PC-9 (cell line): Measurements from ENCODE around the gene PLTP. TPM values are rescaled to one million over a fixed set of nuclear protein-coding genes. Genes with fewer than 3 reads are reported as not detected.
A peak's percentile ranks its signal among the peaks of the same experiment; 100 is the strongest.

Experiments used
- BruUV-seq: library from RNA; stranded (reverse); fragments of 400-500 nt; replicated peaks from 2 replicates; lab custom pipeline; 2021; lab: Mats Ljungman, UMichigan
- CTCF ChIA-PET: fragments of 300-600 bp; sonication (Branson Sonifier 250); formaldehyde crosslinking; loops from one replicate; lab custom pipeline; 2022; ENCODE audit warnings: antibody characterized with exemption; lab: Charles Lee
- POLR2A ChIA-PET: fragments of 300-600 bp; sonication (Branson Sonifier 250); formaldehyde crosslinking; loops from one replicate; lab custom pipeline; 2022; ENCODE audit warnings: antibody characterized with exemption; ENCODE audit not compliant: unreplicated experiment; lab: Charles Lee
- DNase-seq, 2 experiments: peaks; one replicate each; pipeline versions ENCODE4 v3.0.0 to v3.0.0-alpha.2; 2015 to 2022; ENCODE audit warnings: mixed read lengths in 1 of 2
- H2AFZ ChIP-seq: fragments of 200-600 bp; sonication (generic); 2 replicates; pipeline ENCODE4 v1.8.1; 2017; ENCODE audit warnings: antibody characterized with exemption
- H3F3A ChIP-seq: fragments of 200-600 bp; sonication (generic); 2 replicates; pipeline ENCODE4 v1.8.1; 2017; ENCODE audit warnings: antibody characterized with exemption, mild to moderate bottlenecking, low read depth; ENCODE audit not compliant: insufficient read depth
- H3K27ac ChIP-seq: fragments of 200-600 bp; sonication (generic); 2 replicates; pipeline ENCODE4 v1.6.1; 2016; ENCODE audit warnings: mixed run types
- H3K27me3 ChIP-seq: fragments of 200-600 bp; sonication (generic); 2 replicates; pipeline ENCODE4 v1.6.1; 2016; ENCODE audit warnings: low read depth, mixed run types; ENCODE audit not compliant: insufficient read depth
- H3K36me3 ChIP-seq: fragments of 200-600 bp; sonication (generic); 2 replicates; pipeline ENCODE4 v1.6.1; 2016; ENCODE audit warnings: low read depth, mixed run types
- H3K4me1 ChIP-seq: fragments of 200-600 bp; sonication (generic); replicated peaks from 2 replicates; pipeline ENCODE4 v1.6.1; 2016; ENCODE audit warnings: mixed run types; ENCODE audit not compliant: insufficient read depth
- H3K4me2 ChIP-seq: fragments of 200-600 bp; sonication (generic); 2 replicates; pipeline ENCODE4 v1.6.1; 2017; ENCODE audit warnings: mixed run types
- H3K4me3 ChIP-seq: fragments of 200-600 bp; sonication (generic); 2 replicates; pipeline ENCODE4 v1.6.1; 2016; ENCODE audit warnings: mixed run types
- H3K79me2 ChIP-seq: fragments of 200-600 bp; sonication (generic); 2 replicates; pipeline ENCODE4 v1.6.1; 2017; ENCODE audit warnings: low read depth, mixed run types
- H3K9me2 ChIP-seq: fragments of 200-600 bp; sonication (generic); 2 replicates; pipeline ENCODE4 v1.8.1; 2017; ENCODE audit warnings: mild to moderate bottlenecking; ENCODE audit not compliant: insufficient read depth
- H3K9me3 ChIP-seq: fragments of 200-600 bp; sonication (generic); 2 replicates; pipeline ENCODE4 v1.8.1; 2016; ENCODE audit warnings: low read depth; ENCODE audit not compliant: insufficient read depth
- H4K20me1 ChIP-seq: fragments of 200-600 bp; sonication (generic); 2 replicates; pipeline ENCODE4 v1.8.1; 2017; ENCODE audit not compliant: insufficient read depth
- EZH2 ChIP-seq: fragments of 200-600 bp; sonication (generic); IDR thresholded peaks from 2 replicates; pipeline ENCODE4 v1.8.0; 2017; ENCODE audit warnings: antibody characterized with exemption, low read depth
- intact Hi-C: fragments of 100-400 bp; cut with micrococcal nuclease; formaldehyde crosslinking; loops from one replicate; pipeline ENCODE4 v1.10.0; 2022; ENCODE audit not compliant: unreplicated experiment
- total RNA-seq: library from RNA; stranded (reverse); gene quantifications from 2 replicates; pipeline ENCODE4 v1.2.3, GENCODE V29; 2021
- TF ChIP-seq, protein P1 (sequence below): fragments of 200-600 bp; sonication (generic); conservative IDR thresholded peaks from 2 replicates; pipeline ENCODE4 v1.6.1; 2017; ENCODE audit warnings: mixed run types, antibody characterized with exemption, mild to moderate bottlenecking, moderate library complexity

The PLTP gene
- total RNA-seq, 1 experiment from 2014 or later = 127 TPM

GRCh38 chr20:45945678-45946148, 33.8 kb upstream of the PLTP start:
- ChIA-PET CTCF (no interaction called here), POLR2A (interaction anchor here (0.8 kb wide), 1 partner anchor 11 kb away, joined by 6 read pairs; no protein-coding TSS in a partner anchor)
- intact Hi-C loops = no loop called here
- no peaks in the 10 kb centered on the region for H4K20me1 ChIP-seq
- peak; percentile 32 to 56 for DNase-seq
- H3K79me2 ChIP-seq = no peaks in the 10 kb centered on the region
- no peak overlapping the region for H3K4me2 ChIP-seq
- H3K27me3 ChIP-seq = no peaks in the 10 kb centered on the region
- no TSS peak for BruUV-seq
- H3K9me2 ChIP-seq = no peaks in the 10 kb centered on the region
- no peak overlapping the region for H3K4me3 ChIP-seq
- 0 out of 2 replicates have a peak overlapping the region, but pooled peaks have one; percentile 81 for H3K27ac ChIP-seq
- no peak overlapping the region for H2AFZ ChIP-seq
- no peak for TF ChIP-seq EZH2
- TF ChIP-seq, protein P1, sequence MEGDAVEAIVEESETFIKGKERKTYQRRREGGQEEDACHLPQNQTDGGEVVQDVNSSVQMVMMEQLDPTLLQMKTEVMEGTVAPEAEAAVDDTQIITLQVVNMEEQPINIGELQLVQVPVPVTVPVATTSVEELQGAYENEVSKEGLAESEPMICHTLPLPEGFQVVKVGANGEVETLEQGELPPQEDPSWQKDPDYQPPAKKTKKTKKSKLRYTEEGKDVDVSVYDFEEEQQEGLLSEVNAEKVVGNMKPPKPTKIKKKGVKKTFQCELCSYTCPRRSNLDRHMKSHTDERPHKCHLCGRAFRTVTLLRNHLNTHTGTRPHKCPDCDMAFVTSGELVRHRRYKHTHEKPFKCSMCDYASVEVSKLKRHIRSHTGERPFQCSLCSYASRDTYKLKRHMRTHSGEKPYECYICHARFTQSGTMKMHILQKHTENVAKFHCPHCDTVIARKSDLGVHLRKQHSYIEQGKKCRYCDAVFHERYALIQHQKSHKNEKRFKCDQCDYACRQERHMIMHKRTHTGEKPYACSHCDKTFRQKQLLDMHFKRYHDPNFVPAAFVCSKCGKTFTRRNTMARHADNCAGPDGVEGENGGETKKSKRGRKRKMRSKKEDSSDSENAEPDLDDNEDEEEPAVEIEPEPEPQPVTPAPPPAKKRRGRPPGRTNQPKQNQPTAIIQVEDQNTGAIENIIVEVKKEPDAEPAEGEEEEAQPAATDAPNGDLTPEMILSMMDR = no peak
- 0 out of 2 replicates have a peak, but pooled peaks cover 7% of the 10 kb centered on the region for H3K36me3 ChIP-seq
- peaks cover 37% of the 10 kb centered on the region for H3K4me1 ChIP-seq
- H3K9me3 ChIP-seq = no peaks in the 10 kb centered on the region
- H3F3A ChIP-seq = peaks cover 45% of the 10 kb centered on the region

GRCh38 chr20:45944965-45945677, 33.2 kb upstream of the PLTP start:
- H3K27me3 ChIP-seq = no peaks in the 10 kb centered on the region
- peak in 1 of 2 experiments; percentile 29 for DNase-seq
- BruUV-seq = TSS peak; percentile 24
- H3K4me2 ChIP-seq = peak overlapping the region; percentile 14
- no peaks in the 10 kb centered on the region for H3K79me2 ChIP-seq
- H3K9me3 ChIP-seq = no peaks in the 10 kb centered on the region
- H3F3A ChIP-seq = peaks cover 45% of the 10 kb centered on the region
- no peaks in the 10 kb centered on the region for H3K9me2 ChIP-seq
- POLR2A ChIA-PET = interaction anchor here (0.7 kb wide), 1 partner anchor 116 kb away, joined by 5 read pairs; no protein-coding TSS in a partner anchor
- no peak overlapping the region for H3K4me3 ChIP-seq
- no peaks in the 10 kb centered on the region for H4K20me1 ChIP-seq
- CTCF ChIA-PET = no interaction called here
- H2AFZ ChIP-seq = no peak overlapping the region
- H3K27ac ChIP-seq = peak overlapping the region; percentile 81
- TF ChIP-seq, protein P1 = peak; percentile 41
- TF ChIP-seq EZH2 = no peak
- H3K4me1 ChIP-seq = peaks cover 37% of the 10 kb centered on the region
- 0 out of 2 replicates have a peak, but pooled peaks cover 7% of the 10 kb centered on the region for H3K36me3 ChIP-seq
- intact Hi-C loops = no loop called here

DNA sequence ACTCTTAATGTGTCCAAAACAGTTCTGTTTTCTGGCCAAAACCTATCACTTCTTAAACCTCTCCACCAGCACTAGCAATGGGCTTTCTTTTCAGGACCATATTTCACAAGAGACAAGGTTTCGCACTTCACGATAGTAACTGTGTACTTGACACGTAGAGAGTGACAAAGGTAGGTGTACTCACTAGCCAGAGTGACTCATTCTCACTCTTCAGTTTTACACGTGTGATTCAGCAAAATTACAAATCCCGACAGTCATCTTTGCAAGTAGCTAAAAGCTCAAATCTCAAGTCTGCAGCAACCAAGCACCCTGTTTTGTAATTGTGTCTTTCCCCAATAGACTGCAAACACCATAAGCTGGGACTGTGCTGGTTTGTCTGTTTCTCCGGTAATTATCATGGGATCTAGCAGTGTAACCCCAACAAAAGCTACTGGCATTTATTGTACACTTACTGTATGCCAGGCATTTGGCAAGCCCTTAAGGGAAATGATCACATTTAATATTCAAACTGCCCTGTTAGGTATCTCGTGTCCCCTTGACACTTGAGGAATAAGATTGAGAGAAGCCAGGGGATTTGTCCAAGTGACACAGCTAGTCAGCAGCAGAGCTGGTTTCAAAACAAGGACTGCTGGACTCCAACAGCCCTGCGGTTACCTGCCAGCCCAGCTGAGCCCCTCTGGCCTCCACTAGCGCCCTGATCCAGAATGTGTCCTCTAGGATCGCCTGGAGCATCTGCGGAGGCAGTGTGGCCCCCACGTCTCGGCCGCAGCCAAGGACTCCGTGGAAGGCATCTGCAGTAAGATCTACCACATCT, 32.4 kb upstream of the PLTP start:
- intact Hi-C loops = no loop called here
- no peaks in the 10 kb centered on the region for H3K27me3 ChIP-seq
- no peak for TF ChIP-seq EZH2
- TF ChIP-seq, protein P1 = no peak
- H3K79me2 ChIP-seq = no peaks in the 10 kb centered on the region
- H3K4me2 ChIP-seq = peak overlapping the region; percentile 14
- BruUV-seq = no TSS peak
- H4K20me1 ChIP-seq = no peaks in the 10 kb centered on the region
- peaks cover 37% of the 10 kb centered on the region for H3K4me1 ChIP-seq
- no peaks in the 10 kb centered on the region for H3K9me3 ChIP-seq
- no peak overlapping the region for H2AFZ ChIP-seq
- ChIA-PET POLR2A (interaction anchor here (0.5 to 0.7 kb wide), 4 partner anchors 8 to 115 kb away, joined by 3 to 6 read pairs (median 4); no protein-coding TSS in a partner anchor), CTCF (interaction anchor here (0.6 kb wide), 1 partner anchor 621 kb away, joined by 5 read pairs; no protein-coding TSS in a partner anchor)
- no peak overlapping the region for H3K4me3 ChIP-seq
- peaks cover 44% of the 10 kb centered on the region for H3F3A ChIP-seq
- DNase-seq = peak in 1 of 2 experiments; percentile 92
- peak overlapping the region; percentile 81 for H3K27ac ChIP-seq
- no peaks in the 10 kb centered on the region for H3K9me2 ChIP-seq
- H3K36me3 ChIP-seq = 0 out of 2 replicates have a peak, but pooled peaks cover 14% of the 10 kb centered on the region
